PC-9 (cell line): Measurements from ENCODE around the gene CHD5.

ENCODE experiments used
- CTCF ChIP-seq: fragments of 200-600 bp; sonication (generic); conservative IDR thresholded peaks from 2 replicates; pipeline ENCODE4 v1.6.1; 2017; ENCODE audit warnings: mixed run types, antibody characterized with exemption, mild to moderate bottlenecking, moderate library complexity
- EZH2 ChIP-seq: fragments of 200-600 bp; sonication (generic); IDR thresholded peaks from 2 replicates; pipeline ENCODE4 v1.8.0; 2017; ENCODE audit warnings: antibody characterized with exemption, low read depth

- TF ChIP-seq CTCF (no peak), EZH2 (no peak)
Observed at GRCh38 chr1:6212193-6212959, 32.3 kb upstream of the CHD5 start.
